HFFc6 (cell line): ENCODE results near the gene HIF1A. TPM values are rescaled to one million over a fixed set of nuclear protein-coding genes. Genes with fewer than 3 reads are reported as not detected.

Source experiments
- DNase-seq: peaks from one replicate; pipeline ENCODE4 v3.0.0-alpha.2; 2018
- H3K27ac Mint-ChIP-seq: 2 replicates; pipeline ENCODE4 v1.8.0; 2020; ENCODE audit warnings: mild to moderate bottlenecking, mixed read lengths
- H3K27me3 Mint-ChIP-seq: 2 replicates; pipeline ENCODE4 v1.8.0; 2021; ENCODE audit warnings: mild to moderate bottlenecking, moderate library complexity, mixed read lengths; ENCODE audit not compliant: insufficient read depth
- H3K36me3 Mint-ChIP-seq: 2 replicates; pipeline ENCODE4 v1.8.0; 2021; ENCODE audit warnings: low read depth, mixed read lengths
- H3K4me1 Mint-ChIP-seq: 2 replicates; pipeline ENCODE4 v1.8.0; 2020; ENCODE audit warnings: low read depth, mixed read lengths
- H3K4me3 Mint-ChIP-seq: 2 replicates; pipeline ENCODE4 v1.8.0; 2020; ENCODE audit warnings: mild to moderate bottlenecking, moderate library complexity, mixed read lengths
- H3K9me3 Mint-ChIP-seq: 2 replicates; pipeline ENCODE4 v1.8.0; 2020; ENCODE audit warnings: mild to moderate bottlenecking, mixed read lengths
- total RNA-seq, 6 experiments: library from RNA; stranded (reverse); fragmentation: NEBNext Ultra II Directional; extraction: Animal tissue kit (Norgen Biotek cat#: 25700); gene quantifications; 2 replicates in 1 of 6; 3 replicates in 5 of 6; pipeline ENCODE4 v1.2.3, GENCODE V29; 2021
- TF ChIP-seq, protein P1 (sequence below): fragments of 200-600 bp; sonication (generic); IDR thresholded peaks from 2 replicates; pipeline ENCODE4 v1.5.0; 2021; ENCODE audit warnings: antibody characterized with exemption, mild to moderate bottlenecking

HIF1A gene
- total RNA-seq, 6 experiments from 2014 or later, result 217 to 265 (median 233) TPM

DNA sequence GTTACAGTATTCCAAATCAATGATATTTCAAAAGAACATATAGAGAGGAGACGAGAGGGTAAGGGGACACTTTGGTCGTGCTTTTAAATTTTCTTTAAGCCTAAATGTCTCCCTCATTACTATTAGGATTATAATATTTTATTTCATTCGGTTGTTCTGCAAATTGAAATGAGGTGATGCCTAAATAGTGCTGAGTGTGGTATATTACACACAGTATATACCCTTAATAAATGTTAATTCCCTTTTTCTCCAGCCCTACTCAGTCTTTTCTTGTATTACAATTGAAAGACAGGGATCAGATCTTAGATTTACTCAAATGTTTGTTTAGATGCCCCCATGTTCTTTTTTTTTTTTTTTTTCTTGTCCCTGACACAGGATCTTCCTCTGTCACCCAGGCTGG lies 74.6 kb downstream of the HIF1A start:
- Mint-ChIP-seq H3K27me3 (no peaks in the 10 kb centered on the region), H3K4me3 (no peak overlapping the region), H3K9me3 (no peaks in the 10 kb centered on the region), H3K36me3 (peaks cover 39% of the 10 kb centered on the region), H3K4me1 (peaks cover 25% of the 10 kb centered on the region), H3K27ac (no peak overlapping the region)
- no peak for DNase-seq
- TF ChIP-seq, protein P1, sequence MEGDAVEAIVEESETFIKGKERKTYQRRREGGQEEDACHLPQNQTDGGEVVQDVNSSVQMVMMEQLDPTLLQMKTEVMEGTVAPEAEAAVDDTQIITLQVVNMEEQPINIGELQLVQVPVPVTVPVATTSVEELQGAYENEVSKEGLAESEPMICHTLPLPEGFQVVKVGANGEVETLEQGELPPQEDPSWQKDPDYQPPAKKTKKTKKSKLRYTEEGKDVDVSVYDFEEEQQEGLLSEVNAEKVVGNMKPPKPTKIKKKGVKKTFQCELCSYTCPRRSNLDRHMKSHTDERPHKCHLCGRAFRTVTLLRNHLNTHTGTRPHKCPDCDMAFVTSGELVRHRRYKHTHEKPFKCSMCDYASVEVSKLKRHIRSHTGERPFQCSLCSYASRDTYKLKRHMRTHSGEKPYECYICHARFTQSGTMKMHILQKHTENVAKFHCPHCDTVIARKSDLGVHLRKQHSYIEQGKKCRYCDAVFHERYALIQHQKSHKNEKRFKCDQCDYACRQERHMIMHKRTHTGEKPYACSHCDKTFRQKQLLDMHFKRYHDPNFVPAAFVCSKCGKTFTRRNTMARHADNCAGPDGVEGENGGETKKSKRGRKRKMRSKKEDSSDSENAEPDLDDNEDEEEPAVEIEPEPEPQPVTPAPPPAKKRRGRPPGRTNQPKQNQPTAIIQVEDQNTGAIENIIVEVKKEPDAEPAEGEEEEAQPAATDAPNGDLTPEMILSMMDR, result no peak

DNA sequence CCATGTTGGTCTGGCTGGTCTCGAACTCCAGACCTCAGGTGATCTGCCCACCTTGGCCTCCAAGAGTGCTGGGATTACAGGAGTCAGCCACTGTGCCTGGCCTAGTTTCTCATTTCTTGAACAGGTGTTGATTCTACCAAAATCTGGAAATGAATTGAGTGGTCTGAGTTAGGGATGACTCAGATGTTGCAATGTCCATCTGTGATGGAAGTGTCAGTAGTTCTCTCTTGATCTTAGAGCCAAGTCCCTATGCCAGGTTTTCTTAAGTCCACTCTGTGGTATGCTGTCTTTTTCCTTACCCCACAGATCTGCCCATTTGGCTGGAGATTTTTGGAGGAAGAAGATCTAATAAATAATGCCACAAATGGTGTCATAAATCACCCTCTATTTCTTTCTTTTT lies 79.5 kb downstream of the HIF1A start:
- H3K4me3 Mint-ChIP-seq, result no peak overlapping the region
- H3K36me3 Mint-ChIP-seq, result peaks cover 36% of the 10 kb centered on the region
- TF ChIP-seq, protein P1, result no peak
- H3K9me3 Mint-ChIP-seq, result no peaks in the 10 kb centered on the region
- no peaks in the 10 kb centered on the region for H3K27me3 Mint-ChIP-seq
- H3K4me1 Mint-ChIP-seq, result no peaks in the 10 kb centered on the region
- DNase-seq, result no peak
- H3K27ac Mint-ChIP-seq, result no peak overlapping the region

DNA sequence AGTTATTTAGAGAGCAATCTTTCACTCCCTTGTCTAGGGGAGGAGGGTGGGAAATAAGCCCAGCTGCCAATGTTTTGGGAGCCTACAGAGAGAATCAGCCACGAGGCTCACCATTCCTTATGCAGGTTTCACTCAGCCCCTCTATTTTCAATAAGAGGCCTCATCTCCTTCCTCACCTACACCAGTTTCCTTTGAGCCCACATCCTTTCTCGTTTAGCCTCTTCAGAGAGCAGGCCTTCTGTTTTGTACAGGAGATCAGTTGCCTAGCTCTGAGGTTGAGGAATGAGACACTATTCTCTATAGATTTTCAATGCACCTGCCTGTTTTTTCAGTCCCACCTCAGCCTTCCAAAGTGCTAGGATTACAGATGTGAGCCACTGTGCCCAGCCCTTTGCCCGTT lies 84.8 kb downstream of the HIF1A start:
- H3K9me3 Mint-ChIP-seq, result no peaks in the 10 kb centered on the region
- H3K27me3 Mint-ChIP-seq, result peaks cover 2% of the 10 kb centered on the region; the same call in 1 of the 2 replicates
- H3K4me1 Mint-ChIP-seq, result no peaks in the 10 kb centered on the region
- no peak for DNase-seq
- TF ChIP-seq, protein P1, result no peak
- H3K36me3 Mint-ChIP-seq, result peaks cover 28% of the 10 kb centered on the region
- H3K27ac Mint-ChIP-seq, result no peak overlapping the region
- no peak overlapping the region for H3K4me3 Mint-ChIP-seq

DNA sequence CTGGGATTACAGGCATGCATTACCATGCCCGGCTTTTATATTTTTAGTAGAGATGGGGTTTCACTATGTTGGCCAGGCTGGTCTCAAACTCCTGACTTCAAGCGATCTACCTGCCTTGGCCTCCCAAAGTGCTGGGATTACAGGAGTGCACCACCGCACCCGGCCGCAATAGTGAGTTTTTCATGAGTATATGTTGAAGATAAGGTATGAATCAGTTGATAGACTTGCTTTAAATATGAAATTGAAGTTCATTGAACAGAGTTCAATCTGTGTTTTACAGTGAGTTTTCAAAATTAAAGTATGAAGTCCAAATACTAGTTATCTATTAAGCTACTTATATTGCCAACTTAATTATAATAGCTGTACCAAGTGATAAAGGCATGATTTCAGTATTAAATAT lies 102.0 kb downstream of the HIF1A start:
- Mint-ChIP-seq H3K27me3 (no peaks in the 10 kb centered on the region), H3K4me1 (peaks cover 16% of the 10 kb centered on the region; the same call in 1 of the 2 replicates), H3K27ac (no peak overlapping the region), H3K9me3 (no peaks in the 10 kb centered on the region), H3K36me3 (peaks cover 12% of the 10 kb centered on the region; the same call in 1 of the 2 replicates), H3K4me3 (no peak overlapping the region)
- TF ChIP-seq, protein P1, result no peak
- no peak for DNase-seq

Other genes with a start within 250 kb of the HIF1A start
- gene SNAPC1, start 66.9 kb downstream of the HIF1A start, total RNA-seq, result 10 to 100 TPM; 12.1 to 15.8 (median 14.6) TPM
- gene SYT16, start 117.2 kb downstream of the HIF1A start, total RNA-seq, result 1 to 10 TPM; 1.9 to 5.3 (median 2.2) TPM